Neural progenitor cell (in vitro differentiated cells): ENCODE results near the gene NR1H3. TPM values are rescaled to one million over a fixed set of nuclear protein-coding genes. Genes with fewer than 3 reads are reported as not detected.
A peak's percentile ranks its signal among the peaks of the same experiment; 100 is the strongest.

Experiments used
- DNase-seq: peaks from one replicate; pipeline ENCODE4 v3.0.0-alpha.2; 2016; ENCODE audit warnings: low spot score
- H2AFZ ChIP-seq: fragments of 200-600 bp; sonication (generic); replicated peaks from 2 replicates; pipeline ENCODE4 v1.6.1; 2016; ENCODE audit warnings: antibody characterized with exemption
- H3F3A ChIP-seq: fragments of 200-600 bp; sonication (generic); 2 replicates; pipeline ENCODE4 v1.6.1; 2016; ENCODE audit warnings: antibody characterized with exemption, low read depth
- H3K27ac ChIP-seq: fragments of 200-600 bp; sonication (generic); 2 replicates; pipeline ENCODE4 v1.5.1; 2016; ENCODE audit warnings: mild to moderate bottlenecking
- H3K27me3 ChIP-seq: fragments of 200-600 bp; sonication (generic); 2 replicates; pipeline ENCODE4 v1.6.1; 2016; ENCODE audit warnings: mild to moderate bottlenecking, moderate library complexity
- H3K36me3 ChIP-seq: fragments of 200-600 bp; sonication (generic); 2 replicates; pipeline ENCODE4 v1.5.1; 2016
- H3K4me1 ChIP-seq: fragments of 200-600 bp; sonication (generic); 2 replicates; pipeline ENCODE4 v1.6.1; 2016; ENCODE audit warnings: mixed run types
- H3K4me2 ChIP-seq: fragments of 200-600 bp; sonication (generic); 2 replicates; pipeline ENCODE4 v1.6.1; 2016
- H3K4me3 ChIP-seq: fragments of 200-600 bp; sonication (generic); 2 replicates; pipeline ENCODE4 v1.5.1; 2016
- H3K79me2 ChIP-seq: fragments of 200-600 bp; sonication (generic); 2 replicates; pipeline ENCODE4 v1.6.1; 2016; ENCODE audit warnings: low read depth
- H3K9ac ChIP-seq: fragments of 200-600 bp; sonication (generic); 2 replicates; pipeline ENCODE4 v1.6.1; 2016
- H3K9me3 ChIP-seq: fragments of 200-600 bp; sonication (generic); 2 replicates; pipeline ENCODE4 v1.5.1; 2016; ENCODE audit warnings: low read depth
- H4K20me1 ChIP-seq: fragments of 200-600 bp; sonication (generic); 2 replicates; pipeline ENCODE4 v1.6.1; 2016; ENCODE audit warnings: low read depth
- H3K27ac Mint-ChIP-seq: 3 replicates; pipeline ENCODE4 v1.8.0; 2021; ENCODE audit warnings: mixed read lengths
- H3K27me3 Mint-ChIP-seq: 2 replicates; pipeline ENCODE4 v1.8.0; 2022; ENCODE audit warnings: low read depth, mild to moderate bottlenecking, inconsistent platforms, moderate library complexity, mixed read lengths; ENCODE audit not compliant: insufficient read depth
- H3K36me3 Mint-ChIP-seq: 3 replicates; pipeline ENCODE4 v1.8.0; 2021; ENCODE audit warnings: mixed read lengths
- H3K4me1 Mint-ChIP-seq: 3 replicates; pipeline ENCODE4 v1.8.0; 2021; ENCODE audit warnings: mixed read lengths
- H3K4me3 Mint-ChIP-seq: 3 replicates; pipeline ENCODE4 v1.8.0; 2021; ENCODE audit warnings: mild to moderate bottlenecking, moderate library complexity, mixed read lengths
- H3K9me3 Mint-ChIP-seq: 3 replicates; pipeline ENCODE4 v1.8.0; 2020; ENCODE audit warnings: mixed read lengths
- CTCF ChIP-seq: fragments of 200-600 bp; sonication (generic); IDR thresholded peaks from 2 replicates; pipeline ENCODE4 v1.5.1; 2017; ENCODE audit warnings: antibody characterized with exemption, mild to moderate bottlenecking
- EZH2 ChIP-seq: fragments of 200-600 bp; sonication (generic); IDR thresholded peaks from 2 replicates; pipeline ENCODE4 v1.6.1; 2017; ENCODE audit warnings: antibody characterized with exemption, mild to moderate bottlenecking, moderate library complexity
- EZH2phosphoT487 ChIP-seq: fragments of 200-600 bp; sonication (generic); IDR thresholded peaks from 2 replicates; pipeline ENCODE4 v1.6.1; 2017; ENCODE audit warnings: antibody characterized with exemption
- total RNA-seq: library from RNA; depleted of rRNA; stranded (reverse); fragments of >200 nt; gene quantifications from 2 replicates; pipeline ENCODE4 v1.2.3, GENCODE V29; 2015; ENCODE audit warnings: low replicate concordance

NR1H3 gene
- total RNA-seq, 1 donor from 2014 or later = 7.5 TPM

DNA sequence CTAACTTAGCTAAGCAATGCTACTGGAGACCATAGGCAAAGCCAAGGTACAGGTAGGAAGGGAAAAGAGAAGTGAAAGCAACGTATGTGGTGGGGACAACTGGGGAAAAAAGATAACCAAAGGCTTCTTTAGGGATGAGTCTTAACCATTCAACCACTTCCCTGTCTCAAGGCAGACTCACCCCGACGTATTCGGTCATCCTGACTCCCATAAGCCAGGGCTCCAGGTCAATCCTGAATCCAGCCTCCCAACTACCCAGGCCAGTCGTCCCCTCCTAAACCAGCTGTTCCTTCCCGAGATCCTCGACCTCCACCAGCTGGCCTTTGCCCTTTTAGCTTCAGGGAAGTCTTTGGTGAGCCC is 9.5 kb upstream of the NR1H3 start:
- Histone ChIP-seq H3K4me3 (peak overlapping the region; percentile 84), H3K9ac (peak overlapping the region; percentile 77), H3F3A (no peaks in the 10 kb centered on the region), H3K27me3 (no peaks in the 10 kb centered on the region), H3K9me3 (no peaks in the 10 kb centered on the region), H3K79me2 (peaks cover 19% of the 10 kb centered on the region), H4K20me1 (no peaks in the 10 kb centered on the region), H3K4me1 (peaks cover 3% of the 10 kb centered on the region), H2AFZ (peak overlapping the region; percentile 90), H3K36me3 (no peaks in the 10 kb centered on the region), H3K4me2 (peak overlapping the region; percentile 86), H3K27ac (no peak overlapping the region)
- H3K36me3 Mint-ChIP-seq = peaks cover 9% of the 10 kb centered on the region
- H3K4me3 Mint-ChIP-seq = peak overlapping the region; percentile 100
- TF ChIP-seq CTCF = no peak
- TF ChIP-seq EZH2 = no peak
- TF ChIP-seq EZH2phosphoT487 = no peak
- DNase-seq = no peak
- H3K27me3 Mint-ChIP-seq = peaks cover 6% of the 10 kb centered on the region
- peaks cover 16% of the 10 kb centered on the region for H3K4me1 Mint-ChIP-seq
- H3K9me3 Mint-ChIP-seq = no peaks in the 10 kb centered on the region
- H3K27ac Mint-ChIP-seq = peak overlapping the region; percentile 100

- Mint-ChIP-seq H3K4me1 (peaks cover 16% of the 10 kb centered on the region), H3K36me3 (peaks cover 5% of the 10 kb centered on the region), H3K27me3 (peaks cover 6% of the 10 kb centered on the region), H3K9me3 (no peaks in the 10 kb centered on the region), H3K27ac (peak within 1 kb of the TSS; percentile 100), H3K4me3 (peak within 1 kb of the TSS; percentile 100)
- H3K36me3 ChIP-seq = no peaks in the 10 kb centered on the region
- no peaks in the 10 kb centered on the region for H4K20me1 ChIP-seq
- H3K4me2 ChIP-seq = peak within 1 kb of the TSS; percentile 86
- no peaks in the 10 kb centered on the region for H3K9me3 ChIP-seq
- peaks cover 4% of the 10 kb centered on the region for H3K4me1 ChIP-seq
- H3K4me3 ChIP-seq = peak within 1 kb of the TSS; percentile 84
- peak within 1 kb of the TSS; percentile 95 for H3K27ac ChIP-seq
- H3K27me3 ChIP-seq = no peaks in the 10 kb centered on the region
- no peaks in the 10 kb centered on the region for H3F3A ChIP-seq
- TF ChIP-seq EZH2 (no peak), EZH2phosphoT487 (no peak), CTCF (peak; percentile 26)
- H2AFZ ChIP-seq = peak within 1 kb of the TSS; percentile 90
- H3K79me2 ChIP-seq = peaks cover 19% of the 10 kb centered on the region
- peak within 1 kb of the TSS; percentile 77 for H3K9ac ChIP-seq
- DNase-seq = peak; percentile 90
Measured at GRCh38 chr11:47248664-47249377, 9.0 kb upstream of the NR1H3 start, which contains the start of gene ACP2. TSS of gene ACP2 (minus strand) at chr11:47248814. CDS start at chr11:47248789, 25 bp downstream.

GRCh38 chr11:47249378-47249715 is 8.4 kb upstream of the NR1H3 start:
- H3K4me1 ChIP-seq = peaks cover 7% of the 10 kb centered on the region
- no peaks in the 10 kb centered on the region for H3K9me3 ChIP-seq
- peak overlapping the region; percentile 95 for H3K27ac ChIP-seq
- H4K20me1 ChIP-seq = no peaks in the 10 kb centered on the region
- TF ChIP-seq CTCF (no peak), EZH2phosphoT487 (no peak), EZH2 (no peak)
- H3K4me3 ChIP-seq = peak overlapping the region; percentile 84
- Mint-ChIP-seq H3K4me3 (peak overlapping the region; percentile 100), H3K27ac (peak overlapping the region; percentile 100), H3K4me1 (peaks cover 16% of the 10 kb centered on the region), H3K27me3 (peaks cover 6% of the 10 kb centered on the region), H3K36me3 (peaks cover 4% of the 10 kb centered on the region), H3K9me3 (no peaks in the 10 kb centered on the region)
- no peaks in the 10 kb centered on the region for H3K36me3 ChIP-seq
- peak overlapping the region; percentile 90 for H2AFZ ChIP-seq
- peak overlapping the region; percentile 77 for H3K9ac ChIP-seq
- no peak for DNase-seq
- H3K27me3 ChIP-seq = no peaks in the 10 kb centered on the region
- peaks cover 19% of the 10 kb centered on the region for H3K79me2 ChIP-seq
- no peaks in the 10 kb centered on the region for H3F3A ChIP-seq
- peak overlapping the region; percentile 86 for H3K4me2 ChIP-seq
